GM19395 (cell line): ENCODE results near the gene BEST2.

Experiments
- ATAC-seq: cut with Tn5 transposase; IDR thresholded peaks from one replicate; pipeline ENCODE4 v1.9.1; 2021; ENCODE audit warnings: mild to moderate bottlenecking, moderate library complexity; ENCODE audit not compliant: unreplicated experiment

BEST2 gene

GRCh38 chr19:12766051-12766521 lies 14.5 kb downstream of the BEST2 start:
- ATAC-seq, result no peak

GRCh38 chr19:12767150-12767549 lies 15.6 kb downstream of the BEST2 start:
- no peak for ATAC-seq

- no peak for ATAC-seq
These were observed 16.1 kb downstream of the BEST2 start for GRCh38 chr19:12767666-12768065.

GRCh38 chr19:12769689-12770088 lies 18.1 kb downstream of the BEST2 start:
- ATAC-seq, result no peak

- no peak for ATAC-seq
These were observed 19.3 kb downstream of the BEST2 start for GRCh38 chr19:12770922-12771321.

GRCh38 chr19:12772323-12772722 lies 20.7 kb downstream of the BEST2 start:
- no peak for ATAC-seq

- ATAC-seq, result no peak
These were observed 22.0 kb downstream of the BEST2 start for GRCh38 chr19:12773571-12773970.

- ATAC-seq, result no peak
These were observed 23.3 kb downstream of the BEST2 start, which contains the start of gene HOOK2 for GRCh38 chr19:12774588-12775555. Gene HOOK2 (minus strand): TSS chr19:12775552. CDS start chr19:12775449, 103 bp downstream.

- ATAC-seq, result no peak
These were observed 25.8 kb downstream of the BEST2 start for GRCh38 chr19:12777217-12778016.

GRCh38 chr19:12778017-12778904 lies 26.7 kb downstream of the BEST2 start:
- ATAC-seq, result no peak

- ATAC-seq, result no peak
These were observed 27.2 kb downstream of the BEST2 start for GRCh38 chr19:12778905-12779161.

GRCh38 chr19:12779162-12779993 lies 27.8 kb downstream of the BEST2 start:
- ATAC-seq, result no peak

GRCh38 chr19:12782174-12782423 lies 30.5 kb downstream of the BEST2 start:
- no peak for ATAC-seq

- no peak for ATAC-seq
These were observed 31.1 kb downstream of the BEST2 start for GRCh38 chr19:12782424-12783290.

- ATAC-seq, result no peak
These were observed 31.8 kb downstream of the BEST2 start for GRCh38 chr19:12783291-12783848.

- no peak for ATAC-seq
These were observed 32.3 kb downstream of the BEST2 start for GRCh38 chr19:12783849-12784393.

GRCh38 chr19:12784394-12784870 lies 32.8 kb downstream of the BEST2 start:
- no peak for ATAC-seq

GRCh38 chr19:12784871-12785430 lies 33.4 kb downstream of the BEST2 start:
- ATAC-seq, result no peak
